ENCODE measurements around the gene CYP11A1.

The CYP11A1 gene

DNA sequence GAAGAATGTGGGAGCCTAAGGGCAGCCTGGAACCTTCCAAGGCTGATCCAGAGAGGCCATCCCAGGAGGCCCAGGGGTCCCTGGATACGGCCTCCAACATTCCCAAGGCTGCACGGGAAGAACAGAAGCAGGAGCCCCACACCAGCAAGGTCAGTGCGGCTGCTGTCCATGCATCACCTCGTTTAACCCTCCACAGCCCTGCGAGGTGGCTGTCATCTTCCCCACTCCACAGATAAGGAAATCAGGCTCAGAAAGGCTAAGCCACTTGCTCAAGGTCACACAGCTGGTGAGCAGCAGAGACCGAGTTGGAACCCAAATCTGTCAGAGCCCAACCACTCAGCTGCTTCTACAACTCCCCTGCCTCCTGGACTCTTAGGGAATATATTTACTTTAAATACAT is 44.7 kb upstream of the CYP11A1 start:
- TF ChIP-seq, protein P1, sequence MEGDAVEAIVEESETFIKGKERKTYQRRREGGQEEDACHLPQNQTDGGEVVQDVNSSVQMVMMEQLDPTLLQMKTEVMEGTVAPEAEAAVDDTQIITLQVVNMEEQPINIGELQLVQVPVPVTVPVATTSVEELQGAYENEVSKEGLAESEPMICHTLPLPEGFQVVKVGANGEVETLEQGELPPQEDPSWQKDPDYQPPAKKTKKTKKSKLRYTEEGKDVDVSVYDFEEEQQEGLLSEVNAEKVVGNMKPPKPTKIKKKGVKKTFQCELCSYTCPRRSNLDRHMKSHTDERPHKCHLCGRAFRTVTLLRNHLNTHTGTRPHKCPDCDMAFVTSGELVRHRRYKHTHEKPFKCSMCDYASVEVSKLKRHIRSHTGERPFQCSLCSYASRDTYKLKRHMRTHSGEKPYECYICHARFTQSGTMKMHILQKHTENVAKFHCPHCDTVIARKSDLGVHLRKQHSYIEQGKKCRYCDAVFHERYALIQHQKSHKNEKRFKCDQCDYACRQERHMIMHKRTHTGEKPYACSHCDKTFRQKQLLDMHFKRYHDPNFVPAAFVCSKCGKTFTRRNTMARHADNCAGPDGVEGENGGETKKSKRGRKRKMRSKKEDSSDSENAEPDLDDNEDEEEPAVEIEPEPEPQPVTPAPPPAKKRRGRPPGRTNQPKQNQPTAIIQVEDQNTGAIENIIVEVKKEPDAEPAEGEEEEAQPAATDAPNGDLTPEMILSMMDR (IDR thresholded peaks at IDR 0.05; ENCODE audit: low read depth, low read length, missing control alignments) = no peak

DNA sequence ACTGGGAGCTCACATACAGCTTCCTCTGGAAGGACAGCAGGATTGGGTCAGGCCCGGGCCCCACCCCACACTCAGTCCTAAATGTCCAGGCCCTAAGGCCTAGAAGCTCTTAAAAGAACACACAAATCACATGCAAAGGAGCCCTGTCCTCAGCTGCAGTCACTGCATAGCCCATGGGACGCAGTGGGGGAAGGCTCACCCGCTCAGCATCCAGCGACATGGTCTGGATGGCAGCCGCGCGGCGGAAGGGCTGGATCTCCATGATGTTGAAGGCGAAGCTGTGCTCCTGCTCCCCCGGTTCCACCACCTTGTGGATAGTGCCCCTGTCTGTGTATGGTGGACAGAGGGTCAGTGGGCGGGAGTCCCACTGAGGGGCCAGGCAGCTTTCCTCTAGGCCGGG is 44.2 kb upstream of the CYP11A1 start:
- no peak overlapping the region for H3K4me3 ChIP-seq (ENCODE audit: low read depth, low read length)
- in situ Hi-C loops (cut with HindIII; ENCODE audit: low sequenced_read_pairs) = no loop called here
- TF ChIP-seq, protein P1 (IDR thresholded peaks at IDR 0.05; ENCODE audit: low read depth, low read length, missing control alignments) = no peak
- DNase-seq (ENCODE audit: low read depth) = no peak

More for the DNA sequence above, 44.7 kb upstream of the CYP11A1 start:
- in situ Hi-C loops (cut with HindIII; ENCODE audit: low sequenced_read_pairs) = no loop called here
- H3K4me3 ChIP-seq (ENCODE audit: low read depth, low read length) = no peak overlapping the region
- no peak for DNase-seq (ENCODE audit: low read depth)

DNA sequence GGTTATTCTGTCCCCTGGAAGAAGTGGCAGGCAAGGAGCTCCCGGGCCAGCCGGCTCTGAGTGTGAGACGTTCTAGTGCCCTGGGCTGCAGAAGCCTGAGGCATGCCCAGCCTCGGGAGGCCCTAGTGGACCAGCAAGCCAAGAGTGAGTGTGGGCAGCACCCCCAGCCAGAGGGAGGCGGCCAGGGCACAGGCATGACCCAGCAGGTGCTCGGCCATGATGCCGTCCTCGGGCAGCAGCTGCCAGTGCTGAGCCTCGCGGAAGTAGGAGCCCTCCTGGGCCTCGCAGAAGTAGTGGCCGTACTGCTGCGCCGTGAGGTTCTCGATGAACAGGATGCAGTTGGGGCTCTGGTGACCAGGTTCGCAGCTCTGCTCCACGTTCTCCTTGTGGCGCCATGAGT is 43.1 kb upstream of the CYP11A1 start:
- no peak for DNase-seq (ENCODE audit: low read depth)
- H3K4me3 ChIP-seq (ENCODE audit: low read depth, low read length) = no peak overlapping the region
- TF ChIP-seq, protein P1 (IDR thresholded peaks at IDR 0.05; ENCODE audit: low read depth, low read length, missing control alignments) = no peak
- in situ Hi-C loops (cut with HindIII; ENCODE audit: low sequenced_read_pairs) = no loop called here

DNA sequence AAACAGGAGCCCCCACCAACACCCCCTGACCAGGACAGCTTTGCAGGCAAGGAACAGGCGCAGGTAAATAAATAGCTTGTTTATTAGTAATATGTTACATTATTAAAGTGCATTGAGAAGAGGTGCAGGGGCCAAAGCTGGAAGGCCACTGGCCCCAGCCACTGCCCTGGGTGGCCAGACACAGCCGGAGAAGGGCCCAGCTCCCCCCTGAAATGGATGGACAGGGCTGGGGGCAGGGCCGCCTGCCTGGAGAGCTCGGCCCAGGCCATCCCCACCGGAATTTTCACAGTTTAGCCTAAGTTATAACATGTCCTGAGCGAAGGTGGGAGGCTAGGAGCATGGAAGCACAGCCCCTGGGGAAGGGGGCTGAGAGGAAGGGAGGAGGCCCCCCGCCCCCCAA is 41.8 kb upstream of the CYP11A1 start:
- TF ChIP-seq, protein P1 (IDR thresholded peaks at IDR 0.05; ENCODE audit: low read depth, low read length, missing control alignments) = no peak
- DNase-seq (ENCODE audit: low read depth) = no peak
- no peak overlapping the region for H3K4me3 ChIP-seq (ENCODE audit: low read depth, low read length)
- in situ Hi-C loops (cut with HindIII; ENCODE audit: low sequenced_read_pairs) = no loop called here

DNA sequence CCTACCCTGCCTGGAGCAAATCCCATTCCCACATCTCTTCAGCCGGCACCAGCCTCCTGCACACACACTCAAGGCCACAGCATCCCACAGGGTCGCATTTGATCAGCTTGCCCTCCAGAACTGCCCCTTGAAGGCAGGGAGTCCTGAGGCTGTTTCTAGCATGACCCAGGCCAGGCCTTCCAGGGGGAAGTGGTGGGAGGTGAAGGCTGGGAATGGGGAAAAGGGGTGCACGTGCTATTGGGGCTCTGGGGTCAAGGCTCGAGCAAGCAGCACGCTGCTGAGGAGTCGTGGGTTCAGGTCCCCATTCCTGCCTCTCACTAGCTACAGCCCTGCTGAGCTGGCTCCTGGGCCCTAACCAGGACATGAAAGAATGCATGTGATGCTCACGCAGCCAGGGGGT is 41.4 kb upstream of the CYP11A1 start:
- in situ Hi-C loops (cut with HindIII; ENCODE audit: low sequenced_read_pairs) = no loop called here
- no peak for DNase-seq (ENCODE audit: low read depth)
- no peak overlapping the region for H3K4me3 ChIP-seq (ENCODE audit: low read depth, low read length)
- TF ChIP-seq, protein P1 (IDR thresholded peaks at IDR 0.05; ENCODE audit: low read depth, low read length, missing control alignments) = no peak

DNA sequence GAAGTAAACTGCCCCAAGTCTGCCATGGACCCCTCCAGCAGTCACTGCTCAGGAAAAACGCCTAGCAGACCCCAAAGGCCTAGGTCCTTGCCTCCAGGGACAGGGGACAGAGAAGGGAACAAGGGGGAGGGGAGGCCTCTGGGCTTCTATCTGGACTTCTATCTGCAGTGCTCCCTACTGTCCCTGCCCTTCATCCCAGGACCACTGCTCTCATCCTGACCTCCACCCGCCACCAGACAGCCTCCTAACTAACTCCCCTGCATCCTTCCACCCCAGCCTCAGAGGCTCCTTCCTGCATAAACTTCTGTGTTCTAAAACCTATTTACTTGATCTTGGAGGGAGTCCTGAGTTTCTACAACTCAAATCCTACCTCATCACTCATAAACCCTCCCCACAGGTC is 40.9 kb upstream of the CYP11A1 start:
- no peak for DNase-seq (ENCODE audit: low read depth)
- TF ChIP-seq, protein P1 (IDR thresholded peaks at IDR 0.05; ENCODE audit: low read depth, low read length, missing control alignments) = no peak
- in situ Hi-C loops (cut with HindIII; ENCODE audit: low sequenced_read_pairs) = no loop called here
- H3K4me3 ChIP-seq (ENCODE audit: low read depth, low read length) = no peak overlapping the region

All from astrocyte of the cerebellum (primary cell).